UCSD-AML1 (cell line): ENCODE data around the gene SRGAP3.

ENCODE experiments used
- DNase-seq: peaks from one replicate; lab custom pipeline; 2025; ENCODE audit not compliant: unreplicated experiment; lab: John Stamatoyannopoulos, UW

Gene SRGAP3

GRCh38 chr3:9179826-9180763, 69.4 kb downstream of the SRGAP3 start:
- peak; percentile 30 for DNase-seq

GRCh38 chr3:9178697-9179096, 70.7 kb downstream of the SRGAP3 start:
- no peak for DNase-seq

GRCh38 chr3:9175421-9175820, 74.0 kb downstream of the SRGAP3 start:
- no peak for DNase-seq

GRCh38 chr3:9173445-9173844, 76.0 kb downstream of the SRGAP3 start:
- no peak for DNase-seq

- no peak for DNase-seq
Observed at GRCh38 chr3:9172851-9173321, 76.6 kb downstream of the SRGAP3 start.

GRCh38 chr3:9170851-9171160, 78.6 kb downstream of the SRGAP3 start:
- DNase-seq: no peak

- no peak for DNase-seq
Observed at GRCh38 chr3:9169956-9170850, 79.2 kb downstream of the SRGAP3 start.

GRCh38 chr3:9169326-9169725, 80.1 kb downstream of the SRGAP3 start:
- no peak for DNase-seq

GRCh38 chr3:9168241-9168741, 81.2 kb downstream of the SRGAP3 start:
- no peak for DNase-seq

GRCh38 chr3:9167222-9167621, 82.2 kb downstream of the SRGAP3 start:
- no peak for DNase-seq

GRCh38 chr3:9165421-9165820, 84.0 kb downstream of the SRGAP3 start:
- no peak for DNase-seq

- DNase-seq: no peak
Observed at GRCh38 chr3:9163289-9163688, 86.2 kb downstream of the SRGAP3 start.

GRCh38 chr3:9161811-9162210, 87.6 kb downstream of the SRGAP3 start:
- no peak for DNase-seq

GRCh38 chr3:9161298-9161697, 88.1 kb downstream of the SRGAP3 start:
- no peak for DNase-seq

- no peak for DNase-seq
Observed at GRCh38 chr3:9158865-9159630, 90.4 kb downstream of the SRGAP3 start.

- DNase-seq: no peak
Observed at GRCh38 chr3:9157651-9158362, 91.6 kb downstream of the SRGAP3 start.

- no peak for DNase-seq
Observed at GRCh38 chr3:9156604-9157003, 92.8 kb downstream of the SRGAP3 start.

- DNase-seq: no peak
Observed at GRCh38 chr3:9155028-9155427, 94.4 kb downstream of the SRGAP3 start.

- no peak for DNase-seq
Observed at GRCh38 chr3:9153904-9154619, 95.4 kb downstream of the SRGAP3 start.

- DNase-seq: no peak
Observed at GRCh38 chr3:9151240-9151639, 98.2 kb downstream of the SRGAP3 start.
